NCI-H2171 treated with DMSO at 0.1 percent for 48 hours (cell line): ENCODE data around the gene JUP.
A peak's percentile ranks its signal among the peaks of the same experiment; 100 is the strongest.

ENCODE experiments used
- DNase-seq: peaks from one replicate; lab custom pipeline; 2025; lab: John Stamatoyannopoulos, UW

The JUP gene

GRCh38 chr17:41810659-41811548, 24.4 kb upstream of the JUP start:
- peak; percentile 61 for DNase-seq

- DNase-seq = no peak
Observed at GRCh38 chr17:41806685-41807445, 20.4 kb upstream of the JUP start.

DNA sequence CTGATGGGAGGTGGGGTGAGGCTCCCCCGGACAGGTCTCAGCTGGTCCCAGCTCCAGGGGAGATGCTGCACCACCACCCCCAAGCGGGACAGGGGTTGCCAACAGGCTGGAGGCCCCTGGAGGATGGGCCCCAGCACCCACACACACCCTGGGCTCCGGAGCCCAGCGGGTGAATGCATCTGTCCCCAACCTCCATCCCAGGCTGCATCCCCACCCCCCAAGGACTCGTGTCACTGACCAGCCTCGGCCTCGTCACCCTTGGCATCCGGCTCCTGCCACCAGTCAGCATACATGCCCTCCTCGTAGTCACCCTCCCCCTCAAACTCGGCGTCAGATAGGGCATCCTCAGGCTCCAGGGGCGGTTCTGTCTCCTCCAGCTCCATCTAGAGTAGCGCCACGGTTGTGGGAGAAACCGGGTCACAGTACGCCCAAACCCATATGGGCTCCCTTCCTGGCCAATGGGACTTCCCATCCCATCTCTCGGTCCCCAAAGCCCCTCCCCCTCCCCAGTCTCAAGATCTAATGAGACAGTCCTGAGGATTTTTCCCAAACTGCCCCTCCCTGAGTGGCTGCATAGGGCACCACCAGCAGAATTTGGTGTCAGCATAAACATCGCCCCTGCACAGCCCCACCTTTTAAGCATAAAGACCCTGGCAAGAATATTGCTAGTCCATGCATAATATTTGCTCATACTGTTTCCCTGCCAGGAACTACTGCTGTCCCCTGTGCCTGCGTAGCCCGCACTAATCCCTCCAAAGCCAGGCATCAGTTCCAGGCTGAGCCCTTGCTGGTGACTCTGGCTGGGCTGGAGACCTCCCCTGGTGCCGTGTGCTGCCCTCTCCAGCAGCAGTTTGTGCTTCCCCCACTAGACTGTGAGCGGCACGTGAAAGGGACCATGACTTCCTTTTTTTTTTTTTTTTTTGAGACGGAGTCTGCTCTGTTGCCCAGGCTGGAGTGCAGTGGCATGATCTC, 16.8 kb upstream of the JUP start:
- no peak for DNase-seq

DNA sequence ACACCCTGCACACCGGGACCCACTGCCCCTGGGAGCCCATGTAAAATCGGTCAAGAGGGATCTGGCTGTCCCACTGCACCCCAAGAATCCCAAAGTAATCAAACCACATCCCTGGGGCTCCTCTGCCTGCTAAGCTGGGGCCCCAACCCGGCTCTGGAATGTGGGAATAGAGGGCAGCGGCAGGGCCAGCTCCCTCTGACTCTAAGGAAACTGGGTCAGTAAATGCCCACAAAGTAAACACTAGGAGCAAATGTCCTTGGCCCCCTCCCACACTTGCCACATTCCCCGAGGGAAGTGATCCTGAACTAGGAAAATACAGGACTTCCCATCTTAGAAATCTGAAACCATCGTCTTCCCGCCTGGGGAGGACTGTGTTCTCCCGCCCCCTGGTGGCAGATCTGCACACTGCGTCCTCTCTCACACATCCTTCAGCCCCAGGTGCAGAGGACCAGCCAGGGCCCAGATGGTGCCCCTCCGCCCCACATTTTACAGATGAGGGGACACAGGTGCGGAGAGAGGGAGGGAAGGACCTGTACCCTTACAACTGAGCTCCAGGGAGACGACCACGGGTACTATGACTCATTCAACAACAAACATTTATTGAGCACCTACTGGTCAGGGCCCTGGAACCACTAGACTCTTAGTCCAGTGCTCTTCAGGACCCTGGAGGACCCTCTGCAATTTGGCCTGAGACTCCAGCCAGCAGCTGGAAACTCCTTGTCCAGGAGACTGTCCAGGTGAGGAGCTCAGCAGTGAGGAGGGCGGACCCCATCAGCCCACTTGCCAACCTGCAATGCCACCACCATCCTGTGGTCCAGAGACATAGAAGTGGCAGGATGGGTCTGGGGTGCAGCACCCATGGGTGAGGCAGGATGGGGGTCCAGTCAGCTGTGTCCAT, 15.1 kb upstream of the JUP start:
- peak; percentile 90 for DNase-seq

- DNase-seq = no peak
Observed at GRCh38 chr17:41800601-41801373, 14.3 kb upstream of the JUP start.

GRCh38 chr17:41799366-41799765, 12.9 kb upstream of the JUP start:
- DNase-seq = no peak

DNA sequence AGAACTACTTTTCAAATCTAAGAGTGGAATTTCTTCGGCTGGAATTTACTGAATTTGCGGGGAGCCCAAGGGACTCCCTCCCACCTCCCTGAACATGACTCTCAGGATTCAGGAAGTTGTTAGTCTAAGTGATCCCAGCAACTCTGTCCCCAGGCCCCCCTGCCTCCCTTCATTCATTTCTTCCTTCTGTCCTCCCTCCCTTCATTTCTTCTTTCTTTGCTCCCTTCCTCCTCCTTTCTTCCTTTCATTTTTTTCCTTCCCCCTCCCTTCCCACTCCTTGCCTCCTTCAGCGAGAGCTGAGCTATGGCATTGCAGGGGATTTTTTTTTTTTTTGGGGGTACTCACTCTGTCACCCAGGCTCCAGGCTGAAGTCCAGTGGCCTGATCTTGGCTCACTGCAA, 10.9 kb upstream of the JUP start:
- no peak for DNase-seq

- DNase-seq = no peak
Observed at GRCh38 chr17:41796121-41796895, 9.8 kb upstream of the JUP start.

- no peak for DNase-seq
Observed at GRCh38 chr17:41794540-41794975, 8.0 kb upstream of the JUP start.

DNA sequence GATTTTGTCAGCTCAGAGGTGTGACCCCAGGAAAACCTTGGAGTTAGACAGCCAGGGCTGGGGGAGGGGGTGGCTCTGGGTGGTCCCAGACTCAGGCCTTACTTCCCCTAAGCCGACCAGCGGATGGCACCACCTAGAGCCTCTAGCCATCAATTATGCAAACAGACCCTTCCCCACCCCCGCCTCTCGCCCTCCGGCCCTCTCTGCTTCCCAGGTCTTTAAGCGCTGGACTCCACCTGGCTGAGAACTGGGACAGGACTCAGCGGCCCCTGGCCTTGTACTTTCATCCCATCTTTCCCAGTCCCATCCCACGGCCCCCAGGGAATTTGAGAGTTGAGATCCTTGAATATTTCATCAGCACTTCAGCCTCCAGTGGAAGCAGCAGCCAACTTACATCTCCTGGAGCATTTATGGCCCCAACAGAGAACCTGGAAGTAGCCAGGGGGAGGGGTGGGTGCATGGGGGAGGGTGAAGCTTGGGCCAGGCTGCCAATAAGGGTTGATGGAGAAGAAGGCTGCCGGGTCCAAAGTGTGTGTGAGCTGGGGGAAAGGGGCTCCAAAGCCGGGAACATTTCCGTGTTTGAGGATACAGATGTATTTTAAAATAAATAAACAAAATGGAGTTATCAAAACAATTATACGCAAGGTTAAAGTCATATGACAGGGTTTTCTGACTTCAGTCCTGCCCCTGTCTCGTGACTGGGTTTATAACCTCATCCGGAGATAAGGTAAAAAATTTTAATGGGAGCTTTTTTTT, 7.5 kb upstream of the JUP start:
- DNase-seq = no peak

DNA sequence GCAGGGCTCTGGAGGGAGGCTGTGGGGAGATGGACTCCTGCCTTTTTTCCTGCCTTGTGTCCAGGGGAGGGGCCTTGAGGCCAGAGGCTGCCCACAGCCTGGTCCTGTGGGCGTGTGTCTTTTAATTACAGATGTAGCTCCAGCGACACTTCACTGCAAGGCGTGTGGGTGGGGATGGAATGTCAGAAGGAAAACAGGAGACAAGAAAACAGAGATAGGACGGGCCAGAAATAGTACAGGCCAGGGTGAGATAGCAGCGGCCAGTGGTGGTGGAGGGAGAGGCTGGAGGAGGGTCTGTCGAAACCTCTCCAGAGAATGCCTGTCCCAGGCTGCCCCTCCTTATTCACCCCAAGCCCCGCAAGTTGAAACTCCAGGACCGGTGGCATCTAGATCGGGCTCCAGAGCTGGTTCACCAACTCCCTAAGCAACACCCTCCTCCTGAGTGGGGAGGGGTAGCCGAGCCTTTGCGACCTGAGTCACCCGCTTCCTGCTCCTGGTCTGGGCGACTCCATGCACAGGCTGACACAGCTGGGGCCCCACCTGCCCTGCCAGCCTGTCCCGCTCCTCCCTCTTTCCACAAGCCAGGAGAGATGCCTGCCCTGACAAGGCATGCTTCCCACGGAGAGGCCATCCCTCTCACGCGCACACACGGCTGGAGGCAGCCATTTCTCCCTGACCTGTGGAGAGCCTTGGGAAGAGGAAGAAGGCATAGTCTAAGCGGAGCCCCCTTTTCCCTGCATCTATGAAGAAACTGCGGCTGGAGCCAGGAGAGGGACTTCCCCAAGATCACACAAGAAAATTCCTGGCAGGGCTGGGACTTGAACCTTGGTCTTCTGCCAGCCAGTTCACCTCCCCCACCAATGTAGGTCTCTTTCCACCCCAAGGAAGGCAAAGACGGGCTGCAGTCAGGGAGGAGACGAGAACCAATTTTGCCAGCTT, 6.6 kb upstream of the JUP start:
- no peak for DNase-seq

GRCh38 chr17:41787021-41787418, 509 bp upstream of the JUP start:
- DNase-seq = no peak

GRCh38 chr17:41785859-41786226, 668 bp downstream of the JUP start:
- DNase-seq = no peak

- DNase-seq = no peak
Observed at GRCh38 chr17:41785091-41785858, 1.2 kb downstream of the JUP start.

DNA sequence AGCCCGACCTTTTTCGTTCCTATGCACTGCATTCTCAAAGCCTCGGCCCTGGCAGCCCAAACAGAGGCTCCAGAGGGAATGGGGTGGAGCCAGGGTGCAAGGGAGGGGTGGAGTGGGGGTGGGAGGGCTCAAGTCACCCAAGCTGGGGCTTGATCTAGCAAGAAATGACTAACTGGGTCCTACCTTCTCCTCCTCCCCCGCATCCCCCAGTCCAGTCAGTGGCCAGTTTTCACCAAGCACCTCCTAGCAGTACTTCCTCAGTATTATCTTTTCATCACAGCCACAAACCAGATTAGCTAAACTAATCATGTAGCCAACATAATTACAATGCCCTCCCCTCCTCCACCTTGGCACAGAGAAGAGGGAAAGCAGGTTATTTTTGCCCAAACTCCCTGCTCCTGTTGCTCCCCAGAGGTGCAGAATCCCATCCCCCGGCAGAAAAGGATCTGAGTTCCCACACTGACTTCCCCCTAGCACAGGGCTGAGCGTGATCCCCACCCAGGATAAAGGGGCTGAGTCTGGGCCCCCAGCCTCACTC, 2.2 kb downstream of the JUP start:
- no peak for DNase-seq

- no peak for DNase-seq
Observed at GRCh38 chr17:41782142-41782541, 4.4 kb downstream of the JUP start.
